GM19238 (cell line): ENCODE measurements around the gene RPS6KB1.
"Not testable (repeated sequence)": the region's sequence is repeated elsewhere in the genome, so short reads cannot be mapped to it uniquely, and the experiment has no call there.

Source experiments
- DNase-seq: peaks from one replicate; pipeline ENCODE4 v3.0.0; 2011; ENCODE audit warnings: low spot score; ENCODE audit not compliant: insufficient read length

RPS6KB1 gene

DNA sequence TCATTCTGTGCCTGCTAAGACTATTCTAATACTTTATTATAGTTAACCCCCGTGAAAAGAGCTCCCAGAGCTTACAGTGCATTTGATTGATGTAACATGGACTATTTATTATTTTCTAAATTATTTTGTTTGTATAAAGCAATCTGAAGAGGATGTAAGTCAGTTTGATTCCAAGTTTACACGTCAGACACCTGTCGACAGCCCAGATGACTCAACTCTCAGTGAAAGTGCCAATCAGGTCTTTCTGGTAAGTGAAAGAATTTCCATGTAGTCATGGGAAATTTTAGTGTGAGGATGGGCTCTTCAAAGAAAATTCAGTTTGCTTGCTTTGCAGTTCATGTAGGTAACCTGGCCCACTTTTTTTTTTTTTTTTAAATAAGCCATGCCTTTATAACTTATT is 47.8 kb downstream of the RPS6KB1 start:
- DNase-seq = not testable (repeated sequence)

DNA sequence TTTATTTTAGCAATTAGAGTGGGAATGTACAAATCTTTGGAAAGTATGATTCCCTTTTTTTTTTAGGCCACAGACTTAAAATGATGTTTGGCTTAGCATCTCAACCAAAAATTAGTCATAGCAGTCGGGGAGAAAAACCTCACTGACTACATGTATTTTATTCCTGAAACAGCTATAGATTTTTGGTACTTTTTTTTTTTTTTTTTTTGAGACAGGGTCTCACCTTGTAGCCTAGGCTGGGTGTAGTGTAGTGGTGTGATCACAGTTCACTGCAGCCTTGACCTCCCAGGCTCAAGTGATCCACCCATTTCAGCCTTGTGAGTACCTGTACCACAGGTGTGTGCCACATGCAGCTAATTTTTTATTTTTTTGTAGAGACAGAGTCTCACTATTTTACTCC is 48.2 kb downstream of the RPS6KB1 start:
- DNase-seq = no peak

DNA sequence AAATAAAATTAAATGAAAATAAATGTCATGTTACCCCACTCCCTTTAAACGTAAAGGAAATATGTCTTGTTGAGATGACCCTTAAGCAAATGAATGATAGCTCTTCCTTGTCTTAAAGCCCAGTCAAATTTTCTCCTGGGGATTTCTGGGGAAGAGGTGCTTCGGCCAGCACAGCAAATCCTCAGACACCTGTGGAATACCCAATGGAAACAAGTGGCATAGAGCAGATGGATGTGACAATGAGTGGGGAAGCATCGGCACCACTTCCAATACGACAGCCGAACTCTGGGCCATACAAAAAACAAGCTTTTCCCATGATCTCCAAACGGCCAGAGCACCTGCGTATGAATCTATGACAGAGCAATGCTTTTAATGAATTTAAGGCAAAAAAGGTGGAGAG is 53.5 kb downstream of the RPS6KB1 start:
- not testable (repeated sequence) for DNase-seq

DNA sequence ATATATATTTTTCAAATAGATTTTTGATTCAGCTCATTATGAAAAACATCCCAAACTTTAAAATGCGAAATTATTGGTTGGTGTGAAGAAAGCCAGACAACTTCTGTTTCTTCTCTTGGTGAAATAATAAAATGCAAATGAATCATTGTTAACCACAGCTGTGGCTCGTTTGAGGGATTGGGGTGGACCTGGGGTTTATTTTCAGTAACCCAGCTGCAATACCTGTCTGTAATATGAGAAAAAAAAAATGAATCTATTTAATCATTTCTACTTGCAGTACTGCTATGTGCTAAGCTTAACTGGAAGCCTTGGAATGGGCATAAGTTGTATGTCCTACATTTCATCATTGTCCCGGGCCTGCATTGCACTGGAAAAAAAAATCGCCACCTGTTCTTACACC is 54.4 kb downstream of the RPS6KB1 start:
- not testable (repeated sequence) for DNase-seq

DNA sequence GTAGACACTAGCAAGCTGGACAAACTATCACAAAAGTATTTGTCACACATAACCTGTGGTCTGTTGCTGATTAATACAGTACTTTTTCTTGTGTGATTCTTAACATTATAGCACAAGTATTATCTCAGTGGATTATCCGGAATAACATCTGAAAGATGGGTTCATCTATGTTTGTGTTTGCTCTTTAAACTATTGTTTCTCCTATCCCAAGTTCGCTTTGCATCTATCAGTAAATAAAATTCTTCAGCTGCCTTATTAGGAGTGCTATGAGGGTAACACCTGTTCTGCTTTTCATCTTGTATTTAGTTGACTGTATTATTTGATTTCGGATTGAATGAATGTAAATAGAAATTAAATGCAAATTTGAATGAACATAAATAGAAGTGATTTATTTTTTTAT is 57.1 kb downstream of the RPS6KB1 start:
- no peak for DNase-seq

DNA sequence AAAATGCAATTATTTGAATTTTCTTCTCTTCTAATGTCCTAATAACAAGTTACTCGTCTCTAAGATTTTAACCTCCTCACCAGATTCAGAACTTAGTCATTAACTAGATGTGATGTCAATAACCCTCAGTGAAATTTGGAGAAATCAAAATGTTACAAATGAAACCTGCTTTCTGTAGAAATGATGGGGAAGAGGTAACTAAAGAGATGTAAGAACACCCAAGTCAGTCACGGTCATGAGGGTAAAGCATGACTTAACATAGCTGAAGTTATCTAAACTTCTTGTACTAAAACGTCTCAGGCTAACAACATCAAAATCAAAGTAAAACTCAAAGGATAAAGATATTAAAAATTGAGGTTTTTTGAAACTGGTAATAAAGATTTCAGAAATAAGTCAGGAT is 61.9 kb downstream of the RPS6KB1 start:
- no peak for DNase-seq

DNA sequence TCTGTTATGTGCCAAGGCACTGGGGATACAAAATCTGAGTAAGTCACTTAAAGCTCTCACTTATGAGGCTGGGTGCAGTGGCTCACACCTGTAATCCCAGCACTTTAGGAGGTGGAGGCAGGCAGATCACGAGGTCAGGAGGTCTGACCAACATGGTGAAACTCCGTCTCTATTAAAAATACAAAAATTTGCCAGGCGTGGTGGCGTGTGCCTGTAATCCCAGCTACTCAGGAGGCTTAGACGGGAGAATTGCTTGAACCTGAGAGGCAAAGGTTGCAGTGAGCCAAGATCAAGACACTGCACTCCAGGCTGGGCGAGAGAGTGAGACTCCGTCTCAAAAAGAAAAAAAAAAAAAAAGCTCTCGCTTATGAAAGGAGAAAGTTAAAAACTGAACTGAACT is 66.7 kb downstream of the RPS6KB1 start:
- not testable (repeated sequence) for DNase-seq

DNA sequence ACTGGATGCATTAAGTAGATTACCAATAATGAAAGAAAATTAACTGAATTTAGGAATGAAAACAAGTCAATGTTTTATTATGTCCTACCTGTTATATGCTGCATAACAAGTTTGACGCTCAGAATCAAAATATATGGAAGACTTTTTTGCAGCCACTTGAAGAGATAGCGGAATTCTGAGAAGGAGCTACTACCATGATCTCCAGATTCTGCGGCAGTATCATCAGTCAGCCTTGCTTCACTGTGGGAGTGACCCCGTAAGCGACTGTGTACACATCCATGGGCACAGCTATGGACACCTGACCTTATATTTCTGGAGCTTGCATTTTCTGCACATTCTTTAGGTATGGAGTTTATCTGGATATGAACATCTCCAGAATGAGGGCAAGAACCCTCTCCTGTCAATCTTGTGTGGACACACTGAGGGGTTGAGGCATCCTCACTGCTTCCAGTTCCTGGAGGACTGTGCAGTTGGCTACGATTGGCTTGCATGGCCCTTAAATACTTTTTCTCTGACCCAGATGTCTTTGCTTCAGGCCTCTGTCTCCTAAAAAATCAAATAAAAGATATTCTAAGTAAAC is 69.9 kb downstream of the RPS6KB1 start:
- no peak for DNase-seq

DNA sequence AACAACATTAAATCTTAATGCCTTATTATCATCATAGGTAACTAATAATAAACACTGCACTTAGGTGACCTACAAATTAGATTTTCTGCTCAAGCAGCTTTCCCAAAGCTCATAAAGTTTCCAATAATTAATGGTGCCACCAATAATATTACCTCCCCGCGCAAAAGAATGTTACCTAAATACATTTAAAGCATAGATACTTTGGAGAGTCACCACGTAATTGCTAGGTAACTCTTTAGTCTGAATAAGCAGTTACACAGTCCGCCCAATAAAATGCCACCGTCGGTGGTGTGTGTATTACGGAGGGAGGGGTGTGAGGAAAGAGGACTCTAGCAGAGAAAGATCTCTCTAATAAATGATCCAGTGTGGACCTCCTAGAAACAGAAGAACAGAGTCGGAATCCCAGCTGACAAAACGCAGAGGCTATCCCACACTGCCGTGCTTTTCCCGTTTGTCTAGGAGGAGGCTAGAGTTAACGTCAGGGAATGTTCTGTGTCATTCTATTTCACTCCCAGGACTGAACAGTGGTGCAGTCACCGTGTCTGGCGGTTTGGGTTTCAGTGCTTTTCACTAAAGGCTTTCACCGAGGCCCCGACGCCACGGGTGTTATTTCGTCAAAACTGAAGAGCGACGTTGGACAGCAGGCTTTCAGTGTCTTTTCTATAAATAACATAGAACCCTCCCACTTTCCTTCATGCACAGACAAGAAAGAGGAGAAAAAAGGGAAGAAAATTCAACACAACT is 71.0 kb downstream of the RPS6KB1 start:
- peak; percentile 3 for DNase-seq

DNA sequence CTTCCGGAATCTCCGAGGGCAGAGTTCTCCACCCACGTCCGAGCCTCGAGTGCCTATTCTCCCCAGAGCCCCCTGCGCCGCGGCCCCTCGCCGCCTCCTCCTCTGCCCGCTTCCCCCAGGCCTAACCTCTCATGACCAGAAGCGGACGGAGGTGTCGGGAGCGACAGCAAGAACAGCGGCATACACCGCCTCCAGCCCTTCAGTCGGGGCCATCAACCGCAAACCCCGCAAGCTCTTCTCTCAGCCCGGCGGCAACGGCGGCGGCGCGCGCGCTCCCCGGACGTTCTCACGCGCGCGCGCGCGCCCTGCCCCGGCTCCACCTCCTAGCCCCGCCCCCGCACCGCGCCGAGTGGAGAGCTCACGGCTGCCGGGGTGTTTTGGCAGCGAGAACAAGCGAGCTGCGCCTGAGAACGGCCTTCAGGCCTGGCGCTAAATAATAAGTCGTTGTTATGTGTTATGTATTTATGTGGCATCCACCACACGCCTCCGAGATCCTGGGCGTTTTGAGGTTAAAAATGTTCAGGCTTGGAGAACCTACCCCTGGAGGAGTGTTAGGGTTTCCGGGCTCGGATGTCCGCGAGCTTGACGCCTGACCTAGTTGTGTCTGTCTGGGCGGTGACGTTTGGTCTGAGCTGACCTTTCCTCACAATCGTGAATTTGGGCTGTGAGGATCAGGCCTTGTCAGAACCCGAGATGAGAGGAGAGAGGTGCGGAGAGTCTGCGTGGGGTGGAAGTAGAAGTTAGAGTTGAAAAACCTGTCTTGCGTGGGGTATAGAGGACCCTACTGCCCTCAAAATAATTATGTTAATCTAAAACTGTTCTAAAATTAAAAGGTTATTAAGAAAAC is 71.8 kb downstream of the RPS6KB1 start, which contains the start of gene RNFT1:
TSS of gene RNFT1 (minus strand) at position 259 of the 847 bp plus-strand sequence. CDS start at position 182, 77 bp downstream.
- DNase-seq = peak; percentile 89

DNA sequence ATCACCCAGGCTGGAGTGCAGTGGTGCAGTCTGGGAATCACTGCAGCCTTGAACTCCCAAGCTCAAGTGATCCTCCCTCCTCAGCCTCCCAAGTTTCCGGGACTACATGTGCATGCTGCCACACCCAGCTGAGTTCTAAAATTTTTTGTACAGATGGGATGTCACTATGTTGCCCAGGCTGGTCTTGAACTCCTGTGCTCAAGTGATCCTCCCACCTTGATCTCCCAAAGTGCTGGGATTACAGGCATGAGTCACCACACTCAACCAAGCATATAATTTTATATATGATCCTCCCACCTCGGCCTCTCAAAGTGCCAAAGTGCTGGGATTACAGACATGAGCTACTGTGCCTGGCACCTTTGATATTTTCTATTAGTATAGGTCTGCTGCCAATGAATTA is 78.8 kb downstream of the RPS6KB1 start:
- not testable (repeated sequence) for DNase-seq

DNA sequence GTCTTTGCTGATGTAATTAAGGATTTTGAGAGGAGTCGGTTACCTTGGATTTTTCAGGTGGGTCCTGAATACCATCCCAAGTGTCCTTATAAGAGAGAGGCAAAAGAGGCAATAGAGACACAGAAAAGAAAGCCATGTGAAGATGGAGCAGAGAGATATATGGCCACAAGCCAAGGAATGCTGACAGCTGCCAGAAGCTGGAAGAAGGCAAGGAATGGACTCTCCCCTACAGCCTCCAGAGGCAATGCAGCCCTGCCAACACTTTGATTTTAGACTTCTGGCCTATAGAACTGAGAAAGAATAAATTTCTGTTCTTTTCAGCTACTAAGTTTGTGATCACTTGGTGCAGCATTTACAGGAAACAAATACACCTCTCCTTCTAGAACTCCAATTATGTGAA is 79.9 kb downstream of the RPS6KB1 start:
- DNase-seq = no peak

DNA sequence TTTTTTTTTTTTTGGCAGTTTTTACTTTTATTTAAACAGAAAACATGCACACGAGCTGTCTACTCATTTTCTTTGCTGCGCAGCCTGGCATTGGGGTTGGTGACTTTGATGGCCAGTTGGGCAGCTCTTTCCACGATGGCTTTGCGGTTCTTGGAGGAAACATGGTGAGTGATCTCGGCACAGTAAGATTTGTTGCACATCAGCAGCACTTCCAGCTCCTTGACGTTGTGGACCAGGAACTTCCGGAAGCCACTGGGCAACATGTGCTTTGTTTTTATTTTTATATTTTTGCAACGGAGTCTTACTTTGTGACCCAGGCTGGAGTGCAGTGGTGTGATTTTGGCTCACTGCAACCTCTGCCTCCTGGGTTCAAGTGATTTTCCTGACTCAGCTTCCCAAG is 80.6 kb downstream of the RPS6KB1 start:
- not testable (repeated sequence) for DNase-seq

DNA sequence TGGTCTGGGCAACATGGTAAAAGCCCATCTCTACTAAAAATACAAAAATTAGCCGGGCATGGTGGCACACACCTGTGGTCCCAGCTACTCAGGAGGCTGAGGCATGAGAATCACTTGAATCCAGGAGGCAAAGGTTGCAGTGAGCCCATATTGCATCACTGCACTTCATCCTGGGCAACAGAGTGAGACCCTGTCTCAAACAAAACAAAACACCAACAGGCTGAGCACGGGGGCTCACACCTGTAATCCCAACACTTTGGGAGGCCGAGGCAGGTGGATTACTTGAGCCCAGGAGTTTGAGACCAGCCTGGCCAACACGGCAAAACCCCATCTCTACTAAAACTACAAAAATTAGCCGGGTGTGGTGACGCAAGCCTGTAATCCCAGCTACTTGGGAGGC is 82.2 kb downstream of the RPS6KB1 start:
- DNase-seq = not testable (repeated sequence)

DNA sequence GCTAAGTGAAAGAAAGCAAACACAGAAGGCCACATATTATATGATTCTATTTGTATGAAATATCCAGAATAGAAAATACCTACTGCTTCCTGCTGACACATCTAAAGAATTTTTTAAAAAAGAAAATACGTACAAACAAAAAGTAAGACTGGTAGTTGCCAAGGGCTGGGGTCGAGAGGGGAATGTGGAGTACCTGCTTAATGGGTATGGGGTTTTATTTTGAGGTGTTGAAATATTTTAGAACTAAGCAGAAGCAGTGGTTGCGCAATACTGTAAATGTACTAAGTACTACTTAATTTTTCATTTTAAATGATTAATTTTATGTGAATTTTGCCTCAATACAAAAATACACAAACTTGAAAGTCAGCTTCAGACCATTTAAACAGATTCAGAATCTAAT is 103.7 kb downstream of the RPS6KB1 start:
- not testable (repeated sequence) for DNase-seq
